Measurements from ENCODE around the gene GPR148.

GPR148 gene

GRCh38 chr2:130759906-130760753 is 31.3 kb downstream of the GPR148 start:
- H3K27ac Mint-ChIP-seq = no peak overlapping the region
- H3K4me1 Mint-ChIP-seq = peaks cover 3% of the 10 kb centered on the region
- no peaks in the 10 kb centered on the region for H3K36me3 Mint-ChIP-seq
- ATAC-seq (ENCODE audit: low read depth) (no peak), DNase-seq (ENCODE audit: low spot score in 2 of 2) (no peak)
- H3K9me3 Mint-ChIP-seq = no peaks in the 10 kb centered on the region
- H3K4me3 Mint-ChIP-seq = no peak overlapping the region
- H3K27me3 Mint-ChIP-seq = peaks cover 17% of the 10 kb centered on the region

DNA sequence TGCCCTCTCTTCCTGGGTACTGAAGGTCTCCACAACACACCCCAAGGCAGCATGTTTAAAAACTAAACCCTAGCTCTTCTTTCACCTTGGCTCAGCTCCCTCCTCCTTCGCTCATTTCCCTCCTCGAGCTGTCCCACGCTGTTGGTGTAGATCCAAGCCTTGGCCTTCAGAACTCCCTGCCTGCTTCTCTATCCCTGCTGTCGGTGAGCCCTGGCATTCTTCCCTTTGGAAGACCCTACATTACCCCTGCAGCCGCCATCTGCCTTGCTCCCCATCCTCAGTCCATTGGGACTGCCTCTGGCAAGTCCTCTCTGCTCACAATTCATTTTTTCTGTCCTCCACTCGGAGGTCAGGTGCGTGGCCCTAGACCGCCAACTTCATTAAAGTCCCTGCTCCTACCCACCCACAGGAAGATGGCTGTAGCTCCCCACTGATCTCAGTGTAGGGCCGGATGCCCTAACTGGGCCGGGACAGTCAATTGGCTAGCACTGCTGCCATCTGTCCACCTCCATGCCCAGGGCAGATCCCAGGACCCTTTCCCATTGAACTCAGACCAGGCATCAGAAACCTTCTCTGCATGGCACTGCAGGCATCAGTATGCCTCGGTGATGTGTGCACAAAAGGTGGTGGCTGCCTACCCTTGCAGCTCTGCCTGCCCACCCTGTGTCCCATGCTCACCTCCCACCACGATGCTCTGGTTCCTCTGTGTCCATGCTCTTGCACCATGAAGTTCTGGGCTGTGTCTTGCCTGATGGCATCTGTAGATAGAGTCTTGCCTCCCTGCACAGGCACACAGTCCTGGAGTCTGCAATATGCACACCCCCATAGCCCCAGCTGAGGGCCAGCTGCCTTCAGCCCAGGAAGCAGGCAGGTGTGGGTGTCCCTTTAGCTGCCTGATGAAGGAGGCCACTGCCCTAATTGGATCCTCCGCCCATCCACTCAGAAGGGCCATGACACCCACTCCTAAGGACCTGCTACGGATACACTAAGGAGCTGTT is 32.2 kb downstream of the GPR148 start:
- no peaks in the 10 kb centered on the region for H3K9me3 Mint-ChIP-seq
- DNase-seq (ENCODE audit: low spot score in 2 of 2) (no peak), ATAC-seq (ENCODE audit: low read depth) (no peak)
- H3K27ac Mint-ChIP-seq = no peak overlapping the region
- H3K4me3 Mint-ChIP-seq = no peak overlapping the region
- H3K27me3 Mint-ChIP-seq = peaks cover 14% of the 10 kb centered on the region
- H3K4me1 Mint-ChIP-seq = no peaks in the 10 kb centered on the region
- no peaks in the 10 kb centered on the region for H3K36me3 Mint-ChIP-seq

DNA sequence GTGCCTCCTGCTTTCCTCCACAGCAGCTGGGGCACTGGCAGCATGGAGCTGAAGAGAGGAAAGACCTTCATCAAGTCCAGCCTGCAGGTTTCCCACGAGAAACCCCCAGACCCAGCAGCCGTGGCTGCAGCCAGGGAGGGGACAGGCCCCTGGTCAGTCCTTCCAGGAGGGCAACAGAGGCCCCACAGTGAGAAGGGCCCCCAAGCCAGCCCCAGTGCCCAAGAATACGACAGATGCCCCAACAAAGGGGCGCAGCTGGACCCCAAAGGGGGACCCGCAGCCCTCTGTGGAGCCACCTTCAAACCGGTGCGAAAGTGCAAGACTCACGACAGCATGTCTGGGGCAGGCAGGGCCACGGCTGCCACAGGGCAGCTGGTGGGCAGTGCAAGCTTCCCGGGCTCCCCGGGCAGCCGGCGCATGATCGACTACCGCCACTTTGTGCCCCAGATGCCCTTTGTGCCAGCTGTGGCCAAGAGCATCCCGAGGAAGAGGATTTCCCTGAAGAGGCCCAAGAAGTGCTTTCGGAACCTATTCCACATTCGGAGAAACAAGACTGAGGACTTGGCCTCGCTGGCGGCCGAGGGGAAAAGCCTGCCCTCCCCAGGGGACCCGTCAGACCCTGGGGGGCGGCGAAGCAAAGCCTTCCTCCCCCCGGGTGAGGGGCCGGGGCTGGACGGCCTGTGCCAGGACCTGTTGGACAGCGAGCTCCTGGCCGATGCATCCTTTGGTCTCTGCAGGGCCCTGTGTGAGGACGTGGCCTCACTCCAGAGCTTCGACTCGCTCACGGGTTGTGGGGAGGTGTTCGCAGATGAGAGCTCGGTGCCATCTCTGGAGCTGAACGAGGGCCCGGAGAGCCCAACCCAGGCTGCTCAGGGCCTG is 33.4 kb downstream of the GPR148 start:
- DNase-seq (ENCODE audit: low spot score in 2 of 2) (no peak), ATAC-seq (ENCODE audit: low read depth) (no peak)
- Mint-ChIP-seq H3K9me3 (no peaks in the 10 kb centered on the region), H3K4me1 (no peaks in the 10 kb centered on the region), H3K27ac (no peak overlapping the region), H3K27me3 (peaks cover 16% of the 10 kb centered on the region), H3K36me3 (no peaks in the 10 kb centered on the region), H3K4me3 (no peak overlapping the region)

DNA sequence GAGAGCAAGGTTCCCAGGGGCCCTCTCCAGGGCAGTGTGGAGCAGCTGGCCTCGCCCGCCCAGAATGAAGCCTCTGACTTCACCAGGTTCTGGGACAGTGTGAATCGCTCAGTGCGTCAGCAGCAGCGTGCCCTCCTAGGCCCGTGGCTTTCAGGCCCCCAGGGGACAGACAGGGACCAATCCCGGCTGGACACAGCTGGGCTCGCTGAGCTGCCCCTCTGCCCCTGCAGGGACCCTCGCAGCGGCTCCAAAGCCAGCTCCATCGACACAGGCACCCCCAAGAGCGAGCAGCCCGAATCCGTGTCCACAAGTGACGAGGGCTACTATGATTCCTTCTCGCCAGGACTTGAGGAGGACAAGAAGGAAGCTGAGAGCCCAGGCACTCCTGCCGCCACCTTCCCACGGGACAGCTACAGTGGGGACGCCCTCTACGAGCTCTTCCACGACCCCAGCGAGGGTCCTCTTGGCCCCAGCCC is 34.1 kb downstream of the GPR148 start:
- ATAC-seq (ENCODE audit: low read depth) = no peak
- no peaks in the 10 kb centered on the region for H3K9me3 Mint-ChIP-seq
- H3K36me3 Mint-ChIP-seq = no peaks in the 10 kb centered on the region
- H3K27me3 Mint-ChIP-seq = peaks cover 14% of the 10 kb centered on the region
- H3K4me3 Mint-ChIP-seq = no peak overlapping the region
- DNase-seq (ENCODE audit: low spot score in 2 of 2) = no peak
- H3K27ac Mint-ChIP-seq = no peak overlapping the region
- H3K4me1 Mint-ChIP-seq = no peaks in the 10 kb centered on the region

DNA sequence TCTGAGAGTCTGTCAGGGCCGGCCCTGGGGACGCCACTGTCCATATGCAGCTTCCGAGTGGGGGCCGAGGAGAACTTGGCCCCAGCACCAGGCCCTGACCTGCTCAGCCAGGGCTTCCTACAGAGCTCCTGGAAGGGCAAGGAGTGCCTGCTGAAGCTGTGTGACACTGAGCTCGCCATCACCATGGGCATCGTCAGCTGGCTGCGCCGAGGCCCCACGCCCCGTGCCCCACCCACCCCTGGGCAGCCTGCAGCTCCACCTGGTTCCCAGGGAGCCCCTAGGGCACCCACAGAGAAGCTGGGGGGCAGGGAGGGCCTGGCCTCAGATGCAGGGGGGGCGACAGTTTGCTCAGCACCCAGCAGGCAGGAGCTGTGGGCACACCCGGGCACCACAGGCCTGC is 34.5 kb downstream of the GPR148 start:
- Mint-ChIP-seq H3K36me3 (no peaks in the 10 kb centered on the region), H3K27ac (no peak overlapping the region), H3K4me1 (no peaks in the 10 kb centered on the region), H3K4me3 (no peak overlapping the region), H3K27me3 (peaks cover 13% of the 10 kb centered on the region), H3K9me3 (no peaks in the 10 kb centered on the region)
- ATAC-seq (ENCODE audit: low read depth) (no peak), DNase-seq (ENCODE audit: low spot score in 2 of 2) (no peak)

DNA sequence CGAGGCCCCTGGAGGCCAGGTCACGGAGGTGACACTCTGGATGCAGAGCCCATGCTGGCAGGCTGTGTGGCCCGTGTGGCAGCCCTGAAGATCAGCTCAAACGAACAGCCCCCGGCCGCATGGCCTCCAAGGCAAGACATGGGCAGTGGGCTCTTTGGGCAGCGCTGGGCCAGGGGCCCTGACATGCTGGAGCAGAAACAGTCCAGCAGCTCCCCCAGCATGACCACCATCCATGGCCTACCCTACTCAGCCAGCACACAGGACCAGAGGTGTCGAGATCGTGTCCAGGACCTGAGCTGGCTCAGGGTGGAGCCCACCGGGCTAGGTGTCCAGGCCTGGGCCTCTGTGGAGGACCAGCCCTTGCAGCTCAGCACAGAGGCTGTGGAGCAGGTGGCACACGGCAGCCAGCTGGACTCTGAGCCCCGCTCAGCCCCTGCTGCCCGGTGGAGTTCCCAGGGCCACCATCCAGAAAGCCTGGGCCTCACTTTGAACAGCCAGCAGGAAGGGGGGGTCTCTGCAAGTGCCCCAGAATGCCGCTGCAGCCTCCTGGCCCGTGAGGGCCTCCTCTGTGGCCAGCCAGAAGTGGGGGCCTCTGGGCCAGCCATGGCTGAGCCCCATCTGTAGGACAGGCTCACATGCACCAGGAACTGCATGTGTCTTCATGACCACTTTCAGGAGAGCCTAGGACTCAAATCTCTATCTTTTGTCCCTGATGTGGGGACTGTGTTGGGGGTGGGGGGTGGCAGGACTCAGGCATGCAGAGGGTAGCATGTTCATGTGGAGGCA is 35.4 kb downstream of the GPR148 start:
- Mint-ChIP-seq H3K27ac (no peak overlapping the region), H3K9me3 (no peaks in the 10 kb centered on the region), H3K4me1 (no peaks in the 10 kb centered on the region), H3K27me3 (peaks cover 16% of the 10 kb centered on the region), H3K4me3 (no peak overlapping the region), H3K36me3 (no peaks in the 10 kb centered on the region)
- no peak for DNase-seq (ENCODE audit: low spot score in 2 of 2)
- ATAC-seq (ENCODE audit: low read depth) = no peak

DNA sequence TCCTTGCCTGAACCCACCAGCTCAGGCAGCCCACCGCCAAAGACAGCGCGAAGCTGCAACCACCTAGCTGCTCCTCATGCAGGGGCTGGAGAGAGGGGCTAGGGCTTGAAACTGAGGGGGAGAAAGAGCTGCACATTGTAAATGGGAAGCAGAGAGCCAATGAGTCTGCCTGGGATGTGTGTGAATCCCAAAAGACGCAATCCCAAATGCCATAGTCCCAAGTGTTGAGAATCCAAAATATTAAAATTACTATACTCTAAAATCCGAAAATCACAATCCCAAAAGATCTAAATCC is 35.9 kb downstream of the GPR148 start:
- H3K4me1 Mint-ChIP-seq = no peaks in the 10 kb centered on the region
- peaks cover 16% of the 10 kb centered on the region for H3K27me3 Mint-ChIP-seq
- ATAC-seq (ENCODE audit: low read depth) (no peak), DNase-seq (ENCODE audit: low spot score in 2 of 2) (no peak)
- H3K4me3 Mint-ChIP-seq = no peak overlapping the region
- no peaks in the 10 kb centered on the region for H3K9me3 Mint-ChIP-seq
- no peak overlapping the region for H3K27ac Mint-ChIP-seq
- H3K36me3 Mint-ChIP-seq = no peaks in the 10 kb centered on the region

DNA sequence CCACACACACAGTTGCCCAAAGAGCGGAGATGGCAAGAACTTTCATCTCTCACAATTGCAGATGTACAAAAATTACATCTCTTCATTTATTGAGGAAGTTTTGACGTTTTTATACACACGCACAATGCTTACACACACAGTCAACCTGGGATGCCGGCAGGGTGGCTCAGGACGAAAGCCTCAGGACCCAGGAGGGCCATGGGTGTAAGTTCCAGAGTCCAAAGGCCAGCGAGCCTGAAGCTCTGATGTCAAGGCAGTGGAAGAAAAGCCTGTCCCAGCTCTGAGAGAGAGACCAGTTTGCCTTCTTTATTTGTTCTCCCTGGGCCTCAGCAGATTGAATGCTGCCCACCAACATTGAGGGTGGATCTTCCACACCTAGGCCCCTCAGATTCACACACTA is 36.6 kb downstream of the GPR148 start:
- Mint-ChIP-seq H3K4me3 (no peak overlapping the region), H3K27ac (no peak overlapping the region), H3K36me3 (no peaks in the 10 kb centered on the region), H3K9me3 (no peaks in the 10 kb centered on the region), H3K4me1 (no peaks in the 10 kb centered on the region), H3K27me3 (peaks cover 16% of the 10 kb centered on the region)
- DNase-seq (ENCODE audit: low spot score in 2 of 2) = no peak
- no peak for ATAC-seq (ENCODE audit: low read depth)

- Mint-ChIP-seq H3K9me3 (no peaks in the 10 kb centered on the region), H3K4me1 (no peaks in the 10 kb centered on the region), H3K4me3 (no peak overlapping the region), H3K27me3 (peaks cover 16% of the 10 kb centered on the region), H3K27ac (no peak overlapping the region), H3K36me3 (no peaks in the 10 kb centered on the region)
- no peak for DNase-seq (ENCODE audit: low spot score in 2 of 2)
- ATAC-seq (ENCODE audit: low read depth) = no peak
Observed at GRCh38 chr2:130766037-130766436, 37.2 kb downstream of the GPR148 start.

DNA sequence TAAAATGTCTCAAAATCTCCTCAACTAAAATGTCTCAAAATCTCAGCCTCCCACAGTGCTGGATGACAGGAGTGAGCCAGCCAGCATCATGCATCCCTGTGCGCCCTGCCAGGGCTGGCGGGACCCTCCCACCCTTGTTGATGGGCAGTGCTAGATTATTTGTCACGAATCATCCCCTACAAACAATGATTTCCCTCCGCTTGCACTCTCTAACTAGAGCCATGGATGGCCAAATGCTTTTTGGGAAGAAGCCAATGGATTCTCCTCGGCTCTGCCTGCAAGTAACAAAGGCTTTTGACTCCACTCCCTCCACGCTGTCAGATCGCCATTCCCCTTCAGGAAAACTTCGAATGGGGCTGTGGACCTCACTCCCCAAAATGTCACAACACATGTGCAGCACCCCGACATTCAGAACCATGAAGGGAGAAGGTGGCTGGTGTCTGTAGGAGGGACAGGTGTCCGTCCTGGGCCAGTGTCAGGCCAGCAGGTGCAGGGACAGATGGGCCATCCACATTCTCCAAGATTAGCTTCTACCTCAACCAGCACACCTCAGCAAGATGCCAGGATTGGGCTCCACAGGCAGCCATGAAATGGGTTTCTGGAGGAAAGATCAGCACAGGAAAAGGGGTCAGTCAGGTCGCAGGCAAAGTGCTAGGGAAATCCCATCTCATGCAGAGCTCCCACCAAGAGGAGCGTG is 38.0 kb downstream of the GPR148 start:
- DNase-seq (ENCODE audit: low spot score in 2 of 2) = no peak
- H3K4me3 Mint-ChIP-seq = no peak overlapping the region
- no peaks in the 10 kb centered on the region for H3K9me3 Mint-ChIP-seq
- no peaks in the 10 kb centered on the region for H3K36me3 Mint-ChIP-seq
- H3K27ac Mint-ChIP-seq = no peak overlapping the region
- no peak for ATAC-seq (ENCODE audit: low read depth)
- peaks cover 11% of the 10 kb centered on the region for H3K27me3 Mint-ChIP-seq
- no peaks in the 10 kb centered on the region for H3K4me1 Mint-ChIP-seq

GRCh38 chr2:130767408-130767775 is 38.5 kb downstream of the GPR148 start:
- no peaks in the 10 kb centered on the region for H3K36me3 Mint-ChIP-seq
- no peak overlapping the region for H3K4me3 Mint-ChIP-seq
- H3K9me3 Mint-ChIP-seq = no peaks in the 10 kb centered on the region
- H3K4me1 Mint-ChIP-seq = no peaks in the 10 kb centered on the region
- no peak overlapping the region for H3K27ac Mint-ChIP-seq
- H3K27me3 Mint-ChIP-seq = peaks cover 11% of the 10 kb centered on the region
- ATAC-seq (ENCODE audit: low read depth) (no peak), DNase-seq (ENCODE audit: low spot score in 2 of 2) (no peak)

- H3K27me3 Mint-ChIP-seq = peaks cover 11% of the 10 kb centered on the region
- DNase-seq (ENCODE audit: low spot score in 2 of 2) = peak in 1 of 2 donors; percentile 5
- no peak overlapping the region for H3K4me3 Mint-ChIP-seq
- ATAC-seq (ENCODE audit: low read depth) = no peak
- peaks cover 4% of the 10 kb centered on the region for H3K9me3 Mint-ChIP-seq
- no peaks in the 10 kb centered on the region for H3K4me1 Mint-ChIP-seq
- no peaks in the 10 kb centered on the region for H3K36me3 Mint-ChIP-seq
- no peak overlapping the region for H3K27ac Mint-ChIP-seq
Observed at GRCh38 chr2:130768191-130768855, 39.5 kb downstream of the GPR148 start.
